Adrenal gland (tissue), 12 donors: Measurements from ENCODE around the gene TOM1L1. TPM values are rescaled to one million over a fixed set of nuclear protein-coding genes. Genes with fewer than 3 reads are reported as not detected.

Source experiments
- DNase-seq, 7 donors: peaks; one replicate each; pipeline ENCODE4 v3.0.0-alpha.2; 2019 to 2020
- H3K27ac ChIP-seq, 5 donors: fragments of 200-600 bp; sonication (generic) in 4 of 5; 1 replicate in 3 of 5; 2 replicates in 2 of 5; pipeline versions ENCODE4 v1.5.1 to v1.8.0; 2016 to 2020; ENCODE audit warnings: mild to moderate bottlenecking in 1 of 5
- H3K27me3 ChIP-seq: fragments of 200-600 bp; 2 replicates; pipeline ENCODE4 v1.8.0; 2021
- H3K36me3 ChIP-seq, 2 donors: fragments of 200-600 bp; replicated peaks in 1 of 2; 1 replicate in 1 of 2; 2 replicates in 1 of 2; pipeline versions ENCODE4 v1.5.1 to v1.8.0; 2018 to 2022
- H3K4me1 ChIP-seq, 2 donors: fragments of 200-600 bp; replicated peaks in 1 of 2; 1 replicate in 1 of 2; 2 replicates in 1 of 2; pipeline versions ENCODE4 v1.5.1 to v1.8.0; 2018 to 2021
- H3K4me3 ChIP-seq, 4 donors: fragments of 200-600 bp; sonication (generic) in 3 of 4; one replicate each; pipeline ENCODE4 v1.5.1; 2016 to 2018
- H3K9me3 ChIP-seq, 3 donors: fragments of 200-600 bp; sonication (generic) in 1 of 3; replicated peaks in 1 of 3; 1 replicate in 2 of 3; 2 replicates in 1 of 3; pipeline versions ENCODE4 v1.5.1 to v1.8.0; 2016 to 2021
- POLR2A ChIP-seq, 2 donors: fragments of 450-650 bp; IDR thresholded peaks; one replicate each; pipeline ENCODE4 v1.6.1; 2017; ENCODE audit warnings: antibody characterized with exemption in 2 of 2, mild to moderate bottlenecking in 2 of 2, moderate library complexity in 1 of 2
- WGBS, 4 donors: extraction: QIAGEN DNeasy Blood & Tissue Kit in 2 of 4; methylation state at CpG; one replicate each; pipeline versions ENCODE4 v1.1.5 to v1.1.7; 2013 to 2017; 5-methylcytosine and 5-hydroxymethylcytosine counted together
- intact Hi-C, 2 donors: fragments of 100-400 bp; cut with DNase I; formaldehyde crosslinking; loops; one replicate each; pipeline versions ENCODE4 v1.14.1 to v1.15.0; 2022 to 2023
- polyA plus RNA-seq, 3 donors: library from polyadenylated mRNA; stranded (reverse); fragments of 200-250 nt in 2 of 3; fragments of 350-450 nt in 1 of 3; fragmentation: Illumina TruSeq in 1 of 3; extraction: RNeasy Lipid Tissue Mini Kit (QIAGEN cat#74804) in 1 of 3; gene quantifications; one replicate each; pipeline ENCODE4 v1.2.3, GENCODE V29; 2013 to 2014
- total RNA-seq, 9 donors: library from RNA; depleted of rRNA in 4 of 9; stranded (reverse); fragments of >200 nt in 4 of 9; fragments of 120-200 nt in 1 of 9; fragmentation: NEBNext Ultra II Directional in 1 of 9; extraction: Animal tissue kit (Norgen Biotek cat#: 25700) in 1 of 9; gene quantifications; one replicate each; pipeline versions ENCODE4 v1.1.0 to v1.2.4, GENCODE V29; 2013 to 2023
- TF ChIP-seq, protein P1 (sequence below), 6 experiments: fragments of 450-650 bp in 4 of 6; fragments of 200-600 bp in 2 of 6; sonication (generic) in 1 of 6; IDR thresholded peaks; 1 replicate in 5 of 6; 2 replicates in 1 of 6; pipeline versions ENCODE4 v1.5.1 to v1.8.0; 2016 to 2021; ENCODE audit warnings: antibody characterized with exemption in 6 of 6, mild to moderate bottlenecking in 2 of 6, moderate library complexity in 1 of 6
- donor health status: healthy with polysubstance abuse.
- donor health status: Bipolar disorder and iron deficiency.
- donor health status: DM: yes; HTN: yes; CAD: no.
- donor health status: DM: no; HTN: no; CAD: no.
- donor health status: DM: no; HTN: no; CAD: no.
- donor health status: DM: yes; HTN: yes; CAD: no.

The TOM1L1 gene
- total and polyA plus RNA-seq, 12 donors, result 8.1 to 44.0 (median 31.9) TPM

DNA sequence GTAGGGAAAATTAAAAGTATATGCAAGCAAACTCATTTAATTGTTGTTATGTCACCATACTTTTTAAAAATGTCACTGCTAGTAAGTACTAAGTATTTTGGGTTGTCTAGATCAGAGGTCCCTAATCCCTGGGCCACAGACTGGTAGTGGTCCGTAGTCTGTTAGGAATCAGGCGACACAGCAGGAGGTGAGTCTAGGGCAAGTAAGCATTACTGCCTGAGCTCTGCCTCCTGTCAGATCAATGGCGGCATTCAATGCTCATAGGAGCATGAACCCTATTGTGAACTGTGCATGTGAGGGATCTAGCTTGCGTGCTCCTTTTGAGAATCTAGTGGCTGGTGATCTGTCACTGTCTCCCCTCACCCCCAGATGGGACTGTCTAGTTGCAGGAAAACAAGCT lies 89.5 kb downstream of the TOM1L1 start:
- Histone ChIP-seq H3K27ac (no peak overlapping the region), H3K27me3 (no peaks in the 10 kb centered on the region), H3K9me3 (peaks cover 0 to 4% (median 0%) of the 10 kb centered on the region in 3 donors), H3K36me3 (no peaks in the 10 kb centered on the region), H3K4me1 (no peaks in the 10 kb centered on the region), H3K4me3 (no peak overlapping the region)
- 87 to 100% (median 97%) methylated on average over 3 to 4 of the region's 4 CpGs for WGBS, 4 donors
- intact Hi-C loops, result loop anchor here (5.0 to 10.0 kb wide), 3 partner anchors 355 to 525 kb away; partner anchors contain the start of gene SMIM36 (in 1 of the 2)
- DNase-seq, result no peak
- TF ChIP-seq POLR2A (IDR thresholded peaks at IDR 0.05), result no peak
- TF ChIP-seq, protein P1, sequence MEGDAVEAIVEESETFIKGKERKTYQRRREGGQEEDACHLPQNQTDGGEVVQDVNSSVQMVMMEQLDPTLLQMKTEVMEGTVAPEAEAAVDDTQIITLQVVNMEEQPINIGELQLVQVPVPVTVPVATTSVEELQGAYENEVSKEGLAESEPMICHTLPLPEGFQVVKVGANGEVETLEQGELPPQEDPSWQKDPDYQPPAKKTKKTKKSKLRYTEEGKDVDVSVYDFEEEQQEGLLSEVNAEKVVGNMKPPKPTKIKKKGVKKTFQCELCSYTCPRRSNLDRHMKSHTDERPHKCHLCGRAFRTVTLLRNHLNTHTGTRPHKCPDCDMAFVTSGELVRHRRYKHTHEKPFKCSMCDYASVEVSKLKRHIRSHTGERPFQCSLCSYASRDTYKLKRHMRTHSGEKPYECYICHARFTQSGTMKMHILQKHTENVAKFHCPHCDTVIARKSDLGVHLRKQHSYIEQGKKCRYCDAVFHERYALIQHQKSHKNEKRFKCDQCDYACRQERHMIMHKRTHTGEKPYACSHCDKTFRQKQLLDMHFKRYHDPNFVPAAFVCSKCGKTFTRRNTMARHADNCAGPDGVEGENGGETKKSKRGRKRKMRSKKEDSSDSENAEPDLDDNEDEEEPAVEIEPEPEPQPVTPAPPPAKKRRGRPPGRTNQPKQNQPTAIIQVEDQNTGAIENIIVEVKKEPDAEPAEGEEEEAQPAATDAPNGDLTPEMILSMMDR (IDR thresholded peaks at IDR 0.05), result no peak

DNA sequence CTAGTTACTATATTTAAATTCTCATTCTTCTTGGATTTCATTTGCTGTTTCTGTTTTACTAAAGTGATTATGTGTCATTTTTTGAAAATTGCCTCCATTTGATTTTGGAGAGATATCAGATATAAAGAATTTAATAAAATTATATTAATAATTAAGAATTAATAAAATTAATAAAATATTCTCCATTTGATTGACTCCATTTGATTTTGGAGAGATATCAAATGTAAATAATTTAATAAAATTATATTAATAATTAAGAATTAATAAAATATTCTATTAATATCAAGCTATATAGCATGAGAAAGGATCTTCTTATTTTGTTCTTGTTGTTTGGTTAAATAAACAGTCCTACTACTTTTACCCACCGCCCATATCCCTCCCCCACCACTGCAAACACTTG lies 90.9 kb downstream of the TOM1L1 start:
- intact Hi-C loops, result loop anchor here (5.0 to 10.0 kb wide), 3 partner anchors 353 to 523 kb away; partner anchors contain the start of gene SMIM36 (in 1 of the 2)
- H3K4me1 ChIP-seq, result no peaks in the 10 kb centered on the region
- no peaks in the 10 kb centered on the region for H3K27me3 ChIP-seq
- H3K4me3 ChIP-seq, result no peak overlapping the region
- H3K9me3 ChIP-seq, result peaks cover 0 to 4% (median 0%) of the 10 kb centered on the region in 3 donors
- WGBS, 4 donors, result 0 to 98% (median 95%) methylated on average over 1 of the region's 1 CpG
- H3K36me3 ChIP-seq, result no peaks in the 10 kb centered on the region
- no peak for TF ChIP-seq POLR2A (IDR thresholded peaks at IDR 0.05)
- TF ChIP-seq, protein P1 (IDR thresholded peaks at IDR 0.05), result no peak
- DNase-seq, result no peak
- no peak overlapping the region for H3K27ac ChIP-seq

DNA sequence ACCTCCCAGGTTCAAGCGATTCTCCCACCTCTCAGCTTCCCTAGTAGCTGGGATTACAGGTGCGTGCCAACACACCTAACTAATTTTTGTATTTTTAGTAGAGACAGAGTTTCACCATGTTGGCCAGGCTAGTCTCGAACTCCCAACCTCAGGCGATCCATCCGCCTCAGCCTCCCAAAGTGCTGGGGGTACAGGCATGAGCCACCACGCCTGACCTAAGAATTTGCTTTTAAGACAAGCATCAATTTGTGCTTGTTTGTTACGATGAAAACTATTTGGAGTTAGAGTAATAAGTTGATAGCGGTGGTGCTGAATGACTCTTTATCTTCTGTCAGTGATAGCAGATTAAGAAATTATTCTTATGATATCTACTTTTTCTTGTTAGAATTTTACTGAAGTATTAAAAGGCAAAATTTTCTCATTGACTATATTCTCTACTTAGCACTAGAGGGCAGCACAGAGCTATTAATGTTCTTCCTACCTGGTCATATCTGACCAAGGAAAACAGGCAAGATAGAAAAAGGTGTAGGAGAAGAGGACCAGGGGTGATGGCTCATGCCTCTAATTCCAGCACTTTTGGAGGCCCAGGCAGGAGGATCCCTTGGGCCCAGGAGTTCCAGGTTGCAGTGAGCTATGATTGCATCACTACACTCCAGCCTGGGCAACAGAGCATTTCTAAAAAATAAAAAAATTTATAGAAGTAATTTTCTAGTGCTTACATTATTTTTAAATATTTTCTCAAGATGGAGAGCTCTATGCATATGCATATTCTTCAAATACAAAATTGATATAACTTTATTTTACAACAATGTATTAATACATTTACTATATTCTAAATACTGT lies 92.4 kb downstream of the TOM1L1 start:
- intact Hi-C loops, result loop anchor here (5.0 to 10.0 kb wide), 3 partner anchors 352 to 522 kb away; partner anchors contain the start of gene SMIM36 (in 1 of the 2)
- TF ChIP-seq, protein P1 (IDR thresholded peaks at IDR 0.05), result peak; percentile 44 to 75 (median 66)
- no peak for TF ChIP-seq POLR2A (IDR thresholded peaks at IDR 0.05)
- Histone ChIP-seq H3K27ac (no peak overlapping the region), H3K36me3 (no peaks in the 10 kb centered on the region), H3K9me3 (no peaks in the 10 kb centered on the region), H3K4me1 (no peaks in the 10 kb centered on the region), H3K4me3 (no peak overlapping the region), H3K27me3 (no peaks in the 10 kb centered on the region)
- 74 to 84% (median 80%) methylated on average over 8 of the region's 8 CpGs for WGBS, 4 donors
- DNase-seq, result no peak

DNA sequence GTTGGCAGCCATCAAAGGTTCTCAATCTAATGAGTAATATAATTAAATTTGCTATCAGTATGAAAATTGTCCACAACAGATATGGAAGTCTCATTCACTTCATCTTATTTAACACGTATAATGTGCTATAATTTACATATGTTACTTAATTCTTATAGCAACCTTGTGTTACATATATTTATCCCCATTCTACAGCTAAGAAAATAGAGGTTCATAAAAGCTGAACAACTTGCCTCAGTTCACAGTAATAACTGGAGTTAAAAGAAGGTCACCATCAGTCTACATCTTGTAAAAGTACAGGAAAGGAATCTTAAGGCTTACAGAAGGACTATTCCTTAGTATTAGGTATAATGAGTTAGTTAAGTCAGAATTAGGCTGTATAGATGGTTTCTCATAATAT lies 95.8 kb downstream of the TOM1L1 start:
- no peaks in the 10 kb centered on the region for H3K36me3 ChIP-seq
- H3K27ac ChIP-seq, result no peak overlapping the region
- intact Hi-C loops, result loop anchor here (10.0 kb wide), 2 partner anchors 348 to 518 kb away; partner anchors contain the start of gene SMIM36 (in 1 of the 2)
- no peaks in the 10 kb centered on the region for H3K9me3 ChIP-seq
- WGBS, 4 donors, result 88 to 100% (median 95%) methylated on average over 1 of the region's 1 CpG
- TF ChIP-seq, protein P1 (IDR thresholded peaks at IDR 0.05), result no peak
- no peak for TF ChIP-seq POLR2A (IDR thresholded peaks at IDR 0.05)
- no peaks in the 10 kb centered on the region for H3K27me3 ChIP-seq
- no peaks in the 10 kb centered on the region for H3K4me1 ChIP-seq
- no peak for DNase-seq
- H3K4me3 ChIP-seq, result no peak overlapping the region
